ENCODE data around the gene ARHGAP24. TPM values are rescaled to one million over a fixed set of nuclear protein-coding genes. Genes with fewer than 3 reads are reported as not detected.

ARHGAP24 gene
- total and polyA plus RNA-seq, 2 experiments from 2014 or later = 0.21 to 0.36 TPM

DNA sequence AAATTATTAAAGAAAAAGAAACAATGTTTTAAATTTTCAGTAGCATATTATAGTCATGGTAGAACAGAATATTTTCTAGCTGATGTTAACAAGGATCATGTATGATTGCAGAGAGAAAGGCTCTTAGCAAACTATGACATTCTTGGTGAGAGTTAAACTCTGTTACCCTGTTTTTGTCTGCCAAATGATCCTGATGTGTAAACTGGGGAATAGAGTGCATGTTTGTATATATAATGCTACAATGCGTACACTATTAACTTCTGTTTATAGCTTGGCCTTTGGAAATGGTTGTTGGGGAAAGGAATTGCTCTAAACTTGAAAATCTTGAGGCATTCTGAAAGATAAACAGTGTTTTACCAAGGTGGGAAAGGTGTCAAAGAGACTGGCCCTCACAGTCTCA lies 292.7 kb downstream of the ARHGAP24 start:
- Histone ChIP-seq H3F3A (replicated peaks; ENCODE audit: low read depth) (no peaks in the 10 kb centered on the region), H3K79me2 (replicated peaks; ENCODE audit: insufficient read depth) (no peaks in the 10 kb centered on the region), H3K27me3 (ENCODE audit: insufficient read depth) (no peaks in the 10 kb centered on the region), H3K4me2 (no peak overlapping the region), H3K36me3 (ENCODE audit: insufficient read depth) (no peaks in the 10 kb centered on the region), H3K9me2 (ENCODE audit: insufficient read depth) (no peaks in the 10 kb centered on the region), H3K27ac (ENCODE audit: low read depth) (no peak overlapping the region), H4K20me1 (replicated peaks; ENCODE audit: insufficient read depth) (no peaks in the 10 kb centered on the region), H3K4me3 (no peak overlapping the region), H2AFZ (no peak overlapping the region), H3K4me1 (ENCODE audit: insufficient read depth) (peaks cover 20% of the 10 kb centered on the region)
- ATAC-seq = no peak
- Mint-ChIP-seq H3K36me3 (ENCODE audit: low read depth) (no peaks in the 10 kb centered on the region), H3K27ac (no peak overlapping the region), H3K4me1 (peaks cover 33% of the 10 kb centered on the region), H3K4me3 (no peak overlapping the region), H3K9me3 (no peaks in the 10 kb centered on the region), H3K27me3 (ENCODE audit: insufficient read depth, low read depth, poor library complexity) (peaks cover 2% of the 10 kb centered on the region)
- DNase-seq (ENCODE audit: low spot score) = no peak
- TF ChIP-seq NANOG (IDR thresholded peaks at IDR 0.05; ENCODE audit: borderline replicate concordance) (no peak), CREB1 (CRISPR knock-in tag; IDR thresholded peaks at IDR 0.05; ENCODE audit: low read depth) (no peak), EZH2 (IDR thresholded peaks at IDR 0.05; ENCODE audit: low read depth, unreplicated experiment) (no peak), ZNF114 (CRISPR knock-in tag; IDR thresholded peaks at IDR 0.05) (no peak), STAT1 (IDR thresholded peaks at IDR 0.05; ENCODE audit: unreplicated experiment) (no peak), POLR2AphosphoS5 (IDR thresholded peaks at IDR 0.05; ENCODE audit: low read depth) (no peak)

DNA sequence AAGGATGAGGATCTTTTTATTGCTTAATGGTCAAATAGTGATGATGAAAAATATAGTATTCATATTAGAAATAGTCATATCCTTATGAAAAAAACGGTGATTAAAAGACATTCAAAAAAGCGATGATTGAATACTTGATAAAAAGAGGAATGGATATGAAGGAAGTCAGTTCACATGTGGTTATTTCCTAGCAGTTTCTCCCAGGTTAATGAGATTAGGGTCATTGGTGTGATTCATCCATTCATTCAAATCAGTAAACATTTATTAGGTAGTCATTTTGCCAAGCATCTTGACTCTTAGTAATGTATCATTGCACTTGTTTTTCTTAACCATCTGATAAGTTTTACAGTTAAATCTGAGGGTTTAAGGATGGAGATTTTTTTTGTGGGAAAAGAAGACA lies 294.1 kb downstream of the ARHGAP24 start:
- H3K27me3 ChIP-seq (ENCODE audit: insufficient read depth) = no peaks in the 10 kb centered on the region

More for the DNA sequence above, 294.1 kb downstream of the ARHGAP24 start:
- Mint-ChIP-seq H3K4me3 (no peak overlapping the region), H3K27ac (no peak overlapping the region), H3K4me1 (peaks cover 38% of the 10 kb centered on the region), H3K9me3 (no peaks in the 10 kb centered on the region), H3K27me3 (ENCODE audit: insufficient read depth, low read depth, poor library complexity) (peaks cover 2% of the 10 kb centered on the region), H3K36me3 (ENCODE audit: low read depth) (no peaks in the 10 kb centered on the region)
- H2AFZ ChIP-seq = no peak overlapping the region
- no peaks in the 10 kb centered on the region for H3K79me2 ChIP-seq (replicated peaks; ENCODE audit: insufficient read depth)
- no peaks in the 10 kb centered on the region for H3F3A ChIP-seq (replicated peaks; ENCODE audit: low read depth)
- no peak overlapping the region for H3K4me2 ChIP-seq
- H4K20me1 ChIP-seq (replicated peaks; ENCODE audit: insufficient read depth) = no peaks in the 10 kb centered on the region
- no peak overlapping the region for H3K27ac ChIP-seq (ENCODE audit: low read depth)
- no peak for ATAC-seq
- no peaks in the 10 kb centered on the region for H3K36me3 ChIP-seq (ENCODE audit: insufficient read depth)
- no peak overlapping the region for H3K4me3 ChIP-seq
- peaks cover 33% of the 10 kb centered on the region for H3K4me1 ChIP-seq (ENCODE audit: insufficient read depth)
- TF ChIP-seq JUNB (IDR thresholded peaks at IDR 0.05; ENCODE audit: unreplicated experiment) (no peak), STAT1 (IDR thresholded peaks at IDR 0.05; ENCODE audit: unreplicated experiment) (no peak), EZH2 (IDR thresholded peaks at IDR 0.05; ENCODE audit: low read depth, unreplicated experiment) (no peak), POLR2AphosphoS5 (IDR thresholded peaks at IDR 0.05; ENCODE audit: low read depth) (no peak), ZNF114 (CRISPR knock-in tag; IDR thresholded peaks at IDR 0.05) (no peak), EZH2phosphoT487 (IDR thresholded peaks at IDR 0.05; ENCODE audit: unreplicated experiment) (no peak), CREB1 (CRISPR knock-in tag; IDR thresholded peaks at IDR 0.05; ENCODE audit: low read depth) (no peak)
- TF ChIP-seq, protein P1, sequence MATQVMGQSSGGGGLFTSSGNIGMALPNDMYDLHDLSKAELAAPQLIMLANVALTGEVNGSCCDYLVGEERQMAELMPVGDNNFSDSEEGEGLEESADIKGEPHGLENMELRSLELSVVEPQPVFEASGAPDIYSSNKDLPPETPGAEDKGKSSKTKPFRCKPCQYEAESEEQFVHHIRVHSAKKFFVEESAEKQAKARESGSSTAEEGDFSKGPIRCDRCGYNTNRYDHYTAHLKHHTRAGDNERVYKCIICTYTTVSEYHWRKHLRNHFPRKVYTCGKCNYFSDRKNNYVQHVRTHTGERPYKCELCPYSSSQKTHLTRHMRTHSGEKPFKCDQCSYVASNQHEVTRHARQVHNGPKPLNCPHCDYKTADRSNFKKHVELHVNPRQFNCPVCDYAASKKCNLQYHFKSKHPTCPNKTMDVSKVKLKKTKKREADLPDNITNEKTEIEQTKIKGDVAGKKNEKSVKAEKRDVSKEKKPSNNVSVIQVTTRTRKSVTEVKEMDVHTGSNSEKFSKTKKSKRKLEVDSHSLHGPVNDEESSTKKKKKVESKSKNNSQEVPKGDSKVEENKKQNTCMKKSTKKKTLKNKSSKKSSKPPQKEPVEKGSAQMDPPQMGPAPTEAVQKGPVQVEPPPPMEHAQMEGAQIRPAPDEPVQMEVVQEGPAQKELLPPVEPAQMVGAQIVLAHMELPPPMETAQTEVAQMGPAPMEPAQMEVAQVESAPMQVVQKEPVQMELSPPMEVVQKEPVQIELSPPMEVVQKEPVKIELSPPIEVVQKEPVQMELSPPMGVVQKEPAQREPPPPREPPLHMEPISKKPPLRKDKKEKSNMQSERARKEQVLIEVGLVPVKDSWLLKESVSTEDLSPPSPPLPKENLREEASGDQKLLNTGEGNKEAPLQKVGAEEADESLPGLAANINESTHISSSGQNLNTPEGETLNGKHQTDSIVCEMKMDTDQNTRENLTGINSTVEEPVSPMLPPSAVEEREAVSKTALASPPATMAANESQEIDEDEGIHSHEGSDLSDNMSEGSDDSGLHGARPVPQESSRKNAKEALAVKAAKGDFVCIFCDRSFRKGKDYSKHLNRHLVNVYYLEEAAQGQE (IDR thresholded peaks at IDR 0.05; ENCODE audit: unreplicated experiment) = no peak
- TF ChIP-seq, protein P2, sequence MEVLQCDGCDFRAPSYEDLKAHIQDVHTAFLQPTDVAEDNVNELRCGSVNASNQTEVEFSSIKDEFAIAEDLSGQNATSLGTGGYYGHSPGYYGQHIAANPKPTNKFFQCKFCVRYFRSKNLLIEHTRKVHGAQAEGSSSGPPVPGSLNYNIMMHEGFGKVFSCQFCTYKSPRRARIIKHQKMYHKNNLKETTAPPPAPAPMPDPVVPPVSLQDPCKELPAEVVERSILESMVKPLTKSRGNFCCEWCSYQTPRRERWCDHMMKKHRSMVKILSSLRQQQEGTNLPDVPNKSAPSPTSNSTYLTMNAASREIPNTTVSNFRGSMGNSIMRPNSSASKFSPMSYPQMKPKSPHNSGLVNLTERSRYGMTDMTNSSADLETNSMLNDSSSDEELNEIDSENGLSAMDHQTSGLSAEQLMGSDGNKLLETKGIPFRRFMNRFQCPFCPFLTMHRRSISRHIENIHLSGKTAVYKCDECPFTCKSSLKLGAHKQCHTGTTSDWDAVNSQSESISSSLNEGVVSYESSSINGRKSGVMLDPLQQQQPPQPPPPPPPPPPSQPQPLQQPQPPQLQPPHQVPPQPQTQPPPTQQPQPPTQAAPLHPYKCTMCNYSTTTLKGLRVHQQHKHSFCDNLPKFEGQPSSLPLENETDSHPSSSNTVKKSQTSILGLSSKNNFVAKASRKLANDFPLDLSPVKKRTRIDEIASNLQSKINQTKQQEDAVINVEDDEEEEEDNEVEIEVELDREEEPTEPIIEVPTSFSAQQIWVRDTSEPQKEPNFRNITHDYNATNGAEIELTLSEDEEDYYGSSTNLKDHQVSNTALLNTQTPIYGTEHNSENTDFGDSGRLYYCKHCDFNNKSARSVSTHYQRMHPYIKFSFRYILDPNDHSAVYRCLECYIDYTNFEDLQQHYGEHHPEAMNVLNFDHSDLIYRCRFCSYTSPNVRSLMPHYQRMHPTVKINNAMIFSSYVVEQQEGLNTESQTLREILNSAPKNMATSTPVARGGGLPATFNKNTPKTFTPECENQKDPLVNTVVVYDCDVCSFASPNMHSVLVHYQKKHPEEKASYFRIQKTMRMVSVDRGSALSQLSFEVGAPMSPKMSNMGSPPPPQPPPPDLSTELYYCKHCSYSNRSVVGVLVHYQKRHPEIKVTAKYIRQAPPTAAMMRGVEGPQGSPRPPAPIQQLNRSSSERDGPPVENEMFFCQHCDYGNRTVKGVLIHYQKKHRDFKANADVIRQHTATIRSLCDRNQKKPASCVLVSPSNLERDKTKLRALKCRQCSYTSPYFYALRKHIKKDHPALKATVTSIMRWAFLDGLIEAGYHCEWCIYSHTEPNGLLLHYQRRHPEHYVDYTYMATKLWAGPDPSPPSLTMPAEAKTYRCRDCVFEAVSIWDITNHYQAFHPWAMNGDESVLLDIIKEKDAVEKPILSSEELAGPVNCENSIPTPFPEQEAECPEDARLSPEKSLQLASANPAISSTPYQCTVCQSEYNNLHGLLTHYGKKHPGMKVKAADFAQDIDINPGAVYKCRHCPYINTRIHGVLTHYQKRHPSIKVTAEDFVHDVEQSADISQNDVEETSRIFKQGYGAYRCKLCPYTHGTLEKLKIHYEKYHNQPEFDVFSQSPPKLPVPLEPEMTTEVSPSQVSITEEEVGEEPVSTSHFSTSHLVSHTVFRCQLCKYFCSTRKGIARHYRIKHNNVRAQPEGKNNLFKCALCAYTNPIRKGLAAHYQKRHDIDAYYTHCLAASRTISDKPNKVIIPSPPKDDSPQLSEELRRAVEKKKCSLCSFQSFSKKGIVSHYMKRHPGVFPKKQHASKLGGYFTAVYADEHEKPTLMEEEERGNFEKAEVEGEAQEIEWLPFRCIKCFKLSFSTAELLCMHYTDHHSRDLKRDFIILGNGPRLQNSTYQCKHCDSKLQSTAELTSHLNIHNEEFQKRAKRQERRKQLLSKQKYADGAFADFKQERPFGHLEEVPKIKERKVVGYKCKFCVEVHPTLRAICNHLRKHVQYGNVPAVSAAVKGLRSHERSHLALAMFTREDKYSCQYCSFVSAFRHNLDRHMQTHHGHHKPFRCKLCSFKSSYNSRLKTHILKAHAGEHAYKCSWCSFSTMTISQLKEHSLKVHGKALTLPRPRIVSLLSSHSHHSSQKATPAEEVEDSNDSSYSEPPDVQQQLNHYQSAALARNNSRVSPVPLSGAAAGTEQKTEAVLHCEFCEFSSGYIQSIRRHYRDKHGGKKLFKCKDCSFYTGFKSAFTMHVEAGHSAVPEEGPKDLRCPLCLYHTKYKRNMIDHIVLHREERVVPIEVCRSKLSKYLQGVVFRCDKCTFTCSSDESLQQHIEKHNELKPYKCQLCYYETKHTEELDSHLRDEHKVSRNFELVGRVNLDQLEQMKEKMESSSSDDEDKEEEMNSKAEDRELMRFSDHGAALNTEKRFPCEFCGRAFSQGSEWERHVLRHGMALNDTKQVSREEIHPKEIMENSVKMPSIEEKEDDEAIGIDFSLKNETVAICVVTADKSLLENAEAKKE (CRISPR knock-in tag; IDR thresholded peaks at IDR 0.05) = no peak
- TF ChIP-seq, protein P3, sequence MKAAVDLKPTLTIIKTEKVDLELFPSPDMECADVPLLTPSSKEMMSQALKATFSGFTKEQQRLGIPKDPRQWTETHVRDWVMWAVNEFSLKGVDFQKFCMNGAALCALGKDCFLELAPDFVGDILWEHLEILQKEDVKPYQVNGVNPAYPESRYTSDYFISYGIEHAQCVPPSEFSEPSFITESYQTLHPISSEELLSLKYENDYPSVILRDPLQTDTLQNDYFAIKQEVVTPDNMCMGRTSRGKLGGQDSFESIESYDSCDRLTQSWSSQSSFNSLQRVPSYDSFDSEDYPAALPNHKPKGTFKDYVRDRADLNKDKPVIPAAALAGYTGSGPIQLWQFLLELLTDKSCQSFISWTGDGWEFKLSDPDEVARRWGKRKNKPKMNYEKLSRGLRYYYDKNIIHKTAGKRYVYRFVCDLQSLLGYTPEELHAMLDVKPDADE (IDR thresholded peaks at IDR 0.05) = no peak
- no peaks in the 10 kb centered on the region for H3K9me2 ChIP-seq (ENCODE audit: insufficient read depth)
- DNase-seq (ENCODE audit: low spot score) = no peak
